Measurements from ENCODE around the gene KRT35.

- TF ChIP-seq CTCF (IDR thresholded peaks at IDR 0.05; ENCODE audit: borderline replicate concordance, extremely low read depth, low read length, poor library complexity, severe bottlenecking), result no peak
- no peak for TF ChIP-seq EZH2 (IDR thresholded peaks at IDR 0.05; ENCODE audit: borderline replicate concordance, low read depth, low read length, severe bottlenecking)
Measured at GRCh38 chr17:41476866-41477815, 3.8 kb downstream of the KRT35 start.

All from DND-41 (cell line).